Gastroesophageal sphincter (tissue), 4 donors: ENCODE results near the gene ABCG1. TPM values are rescaled to one million over a fixed set of nuclear protein-coding genes. Genes with fewer than 3 reads are reported as not detected.

Experiments
- ATAC-seq: fragments of 150-250 bp; one replicate; pipeline ENCODE4 v1.9.1; 2016; ENCODE audit warnings: mild to moderate bottlenecking, moderate library complexity
- H3K27ac ChIP-seq, 4 donors: fragments of 200-600 bp; sonication (generic) in 3 of 4; 1 replicate in 3 of 4; 2 replicates in 1 of 4; pipeline ENCODE4 v1.5.1; 2016 to 2019
- H3K27me3 ChIP-seq: fragments of 200-600 bp; sonication (generic); one replicate; pipeline ENCODE4 v1.5.1; 2019
- H3K36me3 ChIP-seq, 2 donors: fragments of 200-600 bp; sonication (generic); one replicate each; pipeline ENCODE4 v1.5.1; 2019; ENCODE audit warnings: control low read depth in 1 of 2
- H3K4me1 ChIP-seq, 3 donors: fragments of 200-600 bp; sonication (generic); 1 replicate in 2 of 3; 2 replicates in 1 of 3; pipeline ENCODE4 v1.5.1; 2016 to 2019; ENCODE audit warnings: control low read depth in 2 of 3
- H3K4me3 ChIP-seq, 2 donors: fragments of 200-600 bp; sonication (generic); one replicate each; pipeline ENCODE4 v1.5.1; 2019; ENCODE audit warnings: mild to moderate bottlenecking in 1 of 2, moderate library complexity in 1 of 2
- H3K9me3 ChIP-seq, 3 donors: fragments of 200-600 bp; sonication (generic); one replicate each; pipeline ENCODE4 v1.5.1; 2017 to 2019; ENCODE audit warnings: control low read depth in 2 of 3
- EP300 ChIP-seq: sonication (generic); formaldehyde crosslinking; IDR thresholded peaks from one replicate; pipeline ENCODE4 v1.6.1; 2017; ENCODE audit warnings: antibody characterized with exemption, mild to moderate bottlenecking
- POLR2A ChIP-seq, 2 donors: fragments of 450-650 bp; IDR thresholded peaks; one replicate each; pipeline ENCODE4 v1.6.1; 2017; ENCODE audit warnings: antibody characterized with exemption in 2 of 2, mild to moderate bottlenecking in 2 of 2, moderate library complexity in 1 of 2
- POLR2AphosphoS5 ChIP-seq: sonication (generic); formaldehyde crosslinking; IDR thresholded peaks from one replicate; pipeline ENCODE4 v1.6.1; 2017; ENCODE audit warnings: antibody characterized with exemption
- WGBS, 2 donors: methylation state at CpG; one replicate each; pipeline ENCODE4 v1.1.5; 2018; ENCODE audit warnings: low coverage in 1 of 2; 5-methylcytosine and 5-hydroxymethylcytosine counted together
- total RNA-seq, 4 donors: library from RNA; depleted of rRNA; stranded (reverse); fragments of >200 nt; gene quantifications; one replicate each; pipeline ENCODE4 v1.1.0, GENCODE V29; 2016
- TF ChIP-seq, protein P1 (sequence below), 4 experiments: fragments of 200-600 bp in 2 of 4; fragments of 450-650 bp in 2 of 4; sonication (generic) in 1 of 4; IDR thresholded peaks; one replicate each; pipeline ENCODE4 v1.5.1; 2017 to 2019; ENCODE audit warnings: antibody characterized with exemption in 4 of 4, mild to moderate bottlenecking in 2 of 4, moderate library complexity in 2 of 4

Gene ABCG1
- total RNA-seq, 4 donors from 2014 or later = 15.9 to 21.8 (median 18.0) TPM

DNA sequence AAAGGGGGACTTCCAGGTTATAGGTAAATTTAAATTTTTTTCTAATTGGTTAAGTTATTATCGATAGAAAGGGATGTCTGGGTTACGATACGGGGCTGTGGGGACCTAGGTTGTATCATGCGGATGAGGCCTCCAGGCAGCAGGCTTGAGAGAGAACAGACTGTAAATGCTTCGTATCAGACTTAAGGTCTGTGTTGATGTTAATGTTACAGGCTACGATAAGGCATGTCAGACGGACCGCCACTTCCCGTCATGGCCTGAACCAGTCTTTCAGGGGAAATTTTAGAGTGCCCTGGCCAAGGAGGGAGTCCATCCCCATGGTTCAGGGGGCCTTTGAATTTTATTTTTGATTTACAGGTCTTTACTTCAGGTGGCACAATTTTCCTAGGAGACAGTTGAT lies 16.7 kb downstream of the ABCG1 start:
- WGBS, 2 donors = 32% methylated on average over 9 of the region's 9 CpGs; no CpG with 5 or more reads in 1 of the 2 donors
- TF ChIP-seq EP300 (no peak), POLR2AphosphoS5 (peak; percentile 31)
- H3K9me3 ChIP-seq = no peaks in the 10 kb centered on the region
- H3K27ac ChIP-seq = peak overlapping the region; percentile 25 to 90 (median 82)
- H3K4me1 ChIP-seq = peaks cover 13 to 82% (median 33%) of the 10 kb centered on the region in 3 donors
- ATAC-seq = no peak
- no peak overlapping the region for H3K4me3 ChIP-seq
- no peaks in the 10 kb centered on the region for H3K27me3 ChIP-seq
- H3K36me3 ChIP-seq = no peaks in the 10 kb centered on the region

- 92 to 95% methylated on average over 4 to 10 of the region's 10 CpGs for WGBS, 2 donors
- TF ChIP-seq POLR2AphosphoS5 (no peak), POLR2A (IDR thresholded peaks at IDR 0.05) (no peak), EP300 (no peak)
- TF ChIP-seq, protein P1, sequence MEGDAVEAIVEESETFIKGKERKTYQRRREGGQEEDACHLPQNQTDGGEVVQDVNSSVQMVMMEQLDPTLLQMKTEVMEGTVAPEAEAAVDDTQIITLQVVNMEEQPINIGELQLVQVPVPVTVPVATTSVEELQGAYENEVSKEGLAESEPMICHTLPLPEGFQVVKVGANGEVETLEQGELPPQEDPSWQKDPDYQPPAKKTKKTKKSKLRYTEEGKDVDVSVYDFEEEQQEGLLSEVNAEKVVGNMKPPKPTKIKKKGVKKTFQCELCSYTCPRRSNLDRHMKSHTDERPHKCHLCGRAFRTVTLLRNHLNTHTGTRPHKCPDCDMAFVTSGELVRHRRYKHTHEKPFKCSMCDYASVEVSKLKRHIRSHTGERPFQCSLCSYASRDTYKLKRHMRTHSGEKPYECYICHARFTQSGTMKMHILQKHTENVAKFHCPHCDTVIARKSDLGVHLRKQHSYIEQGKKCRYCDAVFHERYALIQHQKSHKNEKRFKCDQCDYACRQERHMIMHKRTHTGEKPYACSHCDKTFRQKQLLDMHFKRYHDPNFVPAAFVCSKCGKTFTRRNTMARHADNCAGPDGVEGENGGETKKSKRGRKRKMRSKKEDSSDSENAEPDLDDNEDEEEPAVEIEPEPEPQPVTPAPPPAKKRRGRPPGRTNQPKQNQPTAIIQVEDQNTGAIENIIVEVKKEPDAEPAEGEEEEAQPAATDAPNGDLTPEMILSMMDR (IDR thresholded peaks at IDR 0.05) = no peak
- no peak for ATAC-seq
- Histone ChIP-seq H3K27me3 (no peaks in the 10 kb centered on the region), H3K27ac (peak overlapping the region in 3 of 4 donors; percentile 25 to 90 (median 90)), H3K9me3 (no peaks in the 10 kb centered on the region), H3K36me3 (no peaks in the 10 kb centered on the region), H3K4me1 (peaks cover 13 to 77% (median 33%) of the 10 kb centered on the region in 3 donors), H3K4me3 (no peak overlapping the region)
Observed at GRCh38 chr21:42236014-42236413, 17.1 kb downstream of the ABCG1 start.

GRCh38 chr21:42236693-42237092 lies 17.8 kb downstream of the ABCG1 start:
- ATAC-seq = no peak
- 77 to 81% methylated on average over 3 of the region's 3 CpGs for WGBS, 2 donors

DNA sequence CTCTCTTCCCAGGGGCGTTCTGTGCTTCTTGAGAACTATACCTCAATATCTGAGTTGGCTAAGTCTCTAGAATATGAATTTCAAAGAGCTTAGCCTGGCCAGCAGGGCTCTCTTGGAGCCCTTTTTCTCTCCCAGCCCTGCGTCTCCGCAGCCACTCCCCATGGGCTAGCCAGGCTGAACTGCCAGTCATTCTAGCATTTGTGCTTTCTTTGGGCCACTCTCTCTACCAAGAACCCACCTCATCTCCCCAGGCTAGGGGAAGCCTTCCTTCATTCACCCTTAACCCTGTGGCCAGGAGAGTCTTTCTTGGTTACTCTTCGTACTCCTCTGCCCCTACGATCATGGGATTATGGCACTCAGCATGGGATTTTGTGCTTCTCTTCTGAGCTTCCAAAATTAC lies 18.2 kb downstream of the ABCG1 start:
- H3K9me3 ChIP-seq = no peaks in the 10 kb centered on the region
- no peak overlapping the region for H3K4me3 ChIP-seq
- TF ChIP-seq POLR2AphosphoS5 (no peak), EP300 (no peak), POLR2A (IDR thresholded peaks at IDR 0.05) (no peak)
- TF ChIP-seq, protein P1 (IDR thresholded peaks at IDR 0.05) = no peak
- ATAC-seq = no peak
- peaks cover 13 to 66% (median 28%) of the 10 kb centered on the region in 3 donors for H3K4me1 ChIP-seq
- H3K36me3 ChIP-seq = no peaks in the 10 kb centered on the region
- WGBS, 2 donors = 92 to 97% methylated on average over 2 to 5 of the region's 5 CpGs
- peak overlapping the region in 1 of 4 donors; percentile 9 for H3K27ac ChIP-seq
- H3K27me3 ChIP-seq = no peaks in the 10 kb centered on the region

More at GRCh38 chr21:42236693-42237092, 17.8 kb downstream of the ABCG1 start:
- Histone ChIP-seq H3K36me3 (no peaks in the 10 kb centered on the region), H3K4me3 (no peak overlapping the region), H3K27me3 (no peaks in the 10 kb centered on the region), H3K9me3 (no peaks in the 10 kb centered on the region), H3K27ac (peak overlapping the region in 2 of 4 donors; percentile 9 to 90), H3K4me1 (peaks cover 13 to 71% (median 33%) of the 10 kb centered on the region in 3 donors)
- TF ChIP-seq, protein P1 (IDR thresholded peaks at IDR 0.05) = no peak
- TF ChIP-seq EP300 = no peak
- TF ChIP-seq POLR2A (IDR thresholded peaks at IDR 0.05) = no peak
- no peak for TF ChIP-seq POLR2AphosphoS5

DNA sequence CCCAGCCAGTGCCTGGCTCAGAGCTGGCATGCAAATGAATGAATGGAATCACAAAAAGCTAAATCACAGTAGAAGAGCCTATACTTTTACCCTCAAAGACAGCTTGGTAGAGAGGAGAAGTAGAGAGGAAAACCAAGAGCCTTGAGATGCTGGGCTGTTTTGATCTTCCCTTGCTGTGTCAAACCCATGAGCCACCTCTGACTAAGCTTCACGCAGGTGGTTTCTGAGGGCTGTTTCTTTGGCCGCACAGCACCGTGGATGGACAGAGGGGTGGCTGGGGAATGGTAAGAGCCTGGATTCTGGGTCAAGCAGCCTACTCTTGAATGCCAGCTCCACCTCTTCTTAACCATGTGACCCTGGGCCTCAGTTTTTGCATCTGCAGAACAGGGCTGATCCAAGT lies 18.6 kb downstream of the ABCG1 start:
- ATAC-seq = no peak
- no peak for TF ChIP-seq EP300
- TF ChIP-seq, protein P1 (IDR thresholded peaks at IDR 0.05) = no peak
- TF ChIP-seq POLR2AphosphoS5 = no peak
- peaks cover 13 to 62% (median 24%) of the 10 kb centered on the region in 3 donors for H3K4me1 ChIP-seq
- no peaks in the 10 kb centered on the region for H3K36me3 ChIP-seq
- 100% methylated on average over 3 of the region's 3 CpGs; no CpG with 5 or more reads in 1 of the 2 donors for WGBS, 2 donors
- H3K9me3 ChIP-seq = no peaks in the 10 kb centered on the region
- no peak overlapping the region for H3K27ac ChIP-seq
- H3K4me3 ChIP-seq = no peak overlapping the region
- H3K27me3 ChIP-seq = no peaks in the 10 kb centered on the region
